Uterus (tissue), 2 donors: ENCODE measurements around the gene TADA3.

ENCODE experiments used
- CTCF ChIP-seq, 4 experiments: fragments of 200-600 bp in 2 of 4; fragments of 450-650 bp in 2 of 4; sonication (generic) in 2 of 4; IDR thresholded peaks; one replicate each; pipeline ENCODE4 v1.5.1; 2016 to 2019; ENCODE audit warnings: antibody characterized with exemption in 4 of 4, mild to moderate bottlenecking in 2 of 4, moderate library complexity in 1 of 4
- POLR2A ChIP-seq, 2 donors: fragments of 450-650 bp; IDR thresholded peaks; one replicate each; pipeline ENCODE4 v1.6.1; 2016; ENCODE audit warnings: antibody characterized with exemption in 2 of 2, mild to moderate bottlenecking in 1 of 2, moderate library complexity in 1 of 2

GRCh38 chr3:9812870-9813483 is 20.7 kb upstream of the TADA3 start:
- TF ChIP-seq CTCF (IDR thresholded peaks at IDR 0.05) (no peak), POLR2A (IDR thresholded peaks at IDR 0.05) (no peak)
